Measurements from ENCODE around the gene CLPTM1.
"Not testable (repeated sequence)": the region's sequence is repeated elsewhere in the genome, so short reads cannot be mapped to it uniquely, and the experiment has no call there.

The CLPTM1 gene

DNA sequence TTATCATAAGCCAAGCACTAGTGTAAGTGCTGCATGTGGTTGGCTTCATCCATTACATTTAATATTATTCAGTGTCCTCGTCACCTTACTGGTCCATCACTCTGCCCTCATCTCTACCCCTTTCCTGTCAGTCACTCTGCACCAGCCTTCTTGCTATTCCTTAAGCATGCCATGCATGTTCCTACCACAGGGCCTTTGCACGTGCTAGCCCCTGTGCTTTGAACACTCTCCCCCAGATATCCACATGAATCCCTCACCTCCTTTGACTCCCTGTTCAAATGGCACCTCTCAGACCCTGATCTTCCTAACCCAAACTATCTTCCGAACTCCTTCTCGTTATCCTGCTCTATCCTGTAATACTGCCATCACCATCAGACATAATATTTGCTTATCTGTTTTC is 42.8 kb downstream of the CLPTM1 start:
- Histone ChIP-seq H3K27ac (ENCODE audit: low read depth, low read length) (no peak overlapping the region), H3K4me1 (ENCODE audit: control insufficient read depth, insufficient read depth, low read length, unreplicated experiment) (no peaks in the 10 kb centered on the region), H3K27me3 (ENCODE audit: insufficient read depth, low read length) (no peaks in the 10 kb centered on the region)

GRCh38 chr19:44999131-44999925 is 44.1 kb downstream of the CLPTM1 start:
- not testable (repeated sequence) for H3K27me3 ChIP-seq (ENCODE audit: insufficient read depth, low read length); H3K36me3 ChIP-seq (ENCODE audit: insufficient read depth, low read length); H3K27ac ChIP-seq (ENCODE audit: low read depth, low read length); H3K4me3 ChIP-seq (ENCODE audit: low read depth, low read length); H2AFZ ChIP-seq (ENCODE audit: low read length, unreplicated experiment); H3K79me2 ChIP-seq (ENCODE audit: control insufficient read depth, insufficient read depth, low read length, unreplicated experiment); H3K4me1 ChIP-seq (ENCODE audit: control insufficient read depth, insufficient read depth, low read length, unreplicated experiment)

More for the DNA sequence above, 42.8 kb downstream of the CLPTM1 start:
- H2AFZ ChIP-seq (ENCODE audit: low read length, unreplicated experiment), result no peak overlapping the region
- no peak overlapping the region for H3K4me3 ChIP-seq (ENCODE audit: low read depth, low read length)
- no peaks in the 10 kb centered on the region for H3K36me3 ChIP-seq (ENCODE audit: insufficient read depth, low read length)
- peaks cover 7% of the 10 kb centered on the region for H3K79me2 ChIP-seq (ENCODE audit: control insufficient read depth, insufficient read depth, low read length, unreplicated experiment)

GRCh38 chr19:45000665-45001064 is 45.5 kb downstream of the CLPTM1 start:
- H2AFZ ChIP-seq (ENCODE audit: low read length, unreplicated experiment), result peak overlapping the region; percentile 91
- H3K4me3 ChIP-seq (ENCODE audit: low read depth, low read length), result peak overlapping the region; percentile 56; the same call in 1 of the 2 replicates
- H3K27ac ChIP-seq (ENCODE audit: low read depth, low read length), result not testable (repeated sequence)

DNA sequence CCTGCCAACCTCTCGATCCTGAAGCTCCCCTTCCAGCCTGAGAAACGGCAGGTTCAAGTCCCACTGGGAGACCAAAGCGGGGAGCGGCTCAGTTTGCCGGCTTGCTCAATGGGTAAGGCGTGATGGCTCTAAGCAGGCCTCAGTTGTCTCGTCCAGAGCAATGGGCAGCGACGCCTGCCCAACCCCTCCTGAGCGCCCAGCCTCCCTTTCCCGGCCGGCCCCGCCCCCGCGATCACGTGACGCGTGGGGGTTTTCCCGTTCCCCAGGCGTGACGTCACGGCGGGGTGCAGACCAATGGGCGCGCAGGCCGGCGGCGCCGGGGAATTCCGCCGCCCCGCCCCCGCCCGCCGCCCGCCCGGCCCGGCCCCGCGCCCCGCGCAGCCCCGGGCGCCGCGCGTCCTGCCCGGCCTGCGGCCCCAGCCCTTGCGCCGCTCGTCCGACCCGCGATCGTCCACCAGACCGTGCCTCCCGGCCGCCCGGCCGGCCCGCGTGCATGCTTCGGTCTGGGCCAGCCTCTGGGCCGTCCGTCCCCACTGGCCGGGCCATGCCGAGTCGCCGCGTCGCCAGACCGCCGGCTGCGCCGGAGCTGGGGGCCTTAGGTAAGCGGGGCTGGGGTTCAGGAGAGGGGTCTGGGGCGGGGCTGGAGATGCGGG is 46.0 kb downstream of the CLPTM1 start, which contains the start of gene RELB:
Gene RELB (plus strand): TSS at position 378 of the 653 bp plus-strand sequence. CDS start 116 bp downstream, at position 494.
- no peaks in the 10 kb centered on the region for H3K27me3 ChIP-seq (ENCODE audit: insufficient read depth, low read length)
- peak within 1 kb of the TSS; percentile 82 for H3K4me3 ChIP-seq (ENCODE audit: low read depth, low read length)
- no peaks in the 10 kb centered on the region for H3K36me3 ChIP-seq (ENCODE audit: insufficient read depth, low read length)
- H3K79me2 ChIP-seq (ENCODE audit: control insufficient read depth, insufficient read depth, low read length, unreplicated experiment), result peaks cover 7% of the 10 kb centered on the region
- no peaks in the 10 kb centered on the region for H3K4me1 ChIP-seq (ENCODE audit: control insufficient read depth, insufficient read depth, low read length, unreplicated experiment)
- peak within 1 kb of the TSS; percentile 91 for H2AFZ ChIP-seq (ENCODE audit: low read length, unreplicated experiment)
- H3K27ac ChIP-seq (ENCODE audit: low read depth, low read length), result peak within 1 kb of the TSS; percentile 93

More at GRCh38 chr19:45000665-45001064, 45.5 kb downstream of the CLPTM1 start:
- not testable (repeated sequence) for H3K36me3 ChIP-seq (ENCODE audit: insufficient read depth, low read length); H3K79me2 ChIP-seq (ENCODE audit: control insufficient read depth, insufficient read depth, low read length, unreplicated experiment); H3K4me1 ChIP-seq (ENCODE audit: control insufficient read depth, insufficient read depth, low read length, unreplicated experiment); H3K27me3 ChIP-seq (ENCODE audit: insufficient read depth, low read length)

DNA sequence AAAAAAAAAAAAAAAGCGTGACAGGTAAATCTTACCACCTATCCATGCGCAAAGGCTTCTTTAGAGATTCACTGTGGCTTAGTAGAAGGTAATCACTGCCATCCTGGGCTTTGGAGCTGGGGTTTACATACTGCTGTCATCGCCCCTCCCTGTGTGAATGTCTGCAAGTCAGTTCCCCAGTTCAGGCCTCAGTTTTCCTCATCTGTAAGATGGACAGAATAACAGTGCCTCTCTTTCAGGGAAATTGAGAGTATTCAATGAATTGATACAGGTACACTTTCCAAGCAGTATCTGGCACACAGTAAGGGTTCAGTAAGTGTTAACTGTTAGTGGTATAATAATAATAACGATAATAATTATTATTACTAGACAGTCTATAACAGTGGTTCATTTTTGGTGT is 48.3 kb downstream of the CLPTM1 start:
- no peaks in the 10 kb centered on the region for H3K36me3 ChIP-seq (ENCODE audit: insufficient read depth, low read length)
- H3K4me3 ChIP-seq (ENCODE audit: low read depth, low read length), result no peak overlapping the region
- H3K4me1 ChIP-seq (ENCODE audit: control insufficient read depth, insufficient read depth, low read length, unreplicated experiment), result no peaks in the 10 kb centered on the region
- no peak overlapping the region for H3K27ac ChIP-seq (ENCODE audit: low read depth, low read length)
- H3K79me2 ChIP-seq (ENCODE audit: control insufficient read depth, insufficient read depth, low read length, unreplicated experiment), result peaks cover 7% of the 10 kb centered on the region
- no peak overlapping the region for H2AFZ ChIP-seq (ENCODE audit: low read length, unreplicated experiment)
- H3K27me3 ChIP-seq (ENCODE audit: insufficient read depth, low read length), result no peaks in the 10 kb centered on the region

DNA sequence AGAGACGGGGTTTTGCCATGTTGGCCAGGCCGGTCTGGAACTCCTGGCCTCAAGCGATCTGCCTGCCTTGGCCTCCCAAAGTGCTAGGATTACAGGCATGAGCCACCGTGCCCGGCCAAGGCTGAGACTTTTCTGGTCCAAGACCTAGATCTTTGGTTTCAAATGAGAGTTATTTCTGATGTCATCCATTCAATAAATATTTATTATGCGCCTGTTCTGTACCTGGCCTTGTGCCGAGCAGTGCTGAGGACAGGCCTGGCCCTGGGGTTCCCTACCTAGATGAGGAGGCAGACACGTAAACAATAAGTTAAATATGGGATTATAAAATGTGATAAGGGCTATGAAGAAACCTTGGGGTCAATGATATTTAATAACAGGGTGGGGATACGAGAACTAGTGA is 50.6 kb downstream of the CLPTM1 start:
- no peaks in the 10 kb centered on the region for H3K27me3 ChIP-seq (ENCODE audit: insufficient read depth, low read length)
- H2AFZ ChIP-seq (ENCODE audit: low read length, unreplicated experiment), result no peak overlapping the region
- H3K27ac ChIP-seq (ENCODE audit: low read depth, low read length), result no peak overlapping the region
- peaks cover 7% of the 10 kb centered on the region for H3K79me2 ChIP-seq (ENCODE audit: control insufficient read depth, insufficient read depth, low read length, unreplicated experiment)
- H3K36me3 ChIP-seq (ENCODE audit: insufficient read depth, low read length), result no peaks in the 10 kb centered on the region
- no peak overlapping the region for H3K4me3 ChIP-seq (ENCODE audit: low read depth, low read length)
- no peaks in the 10 kb centered on the region for H3K4me1 ChIP-seq (ENCODE audit: control insufficient read depth, insufficient read depth, low read length, unreplicated experiment)

DNA sequence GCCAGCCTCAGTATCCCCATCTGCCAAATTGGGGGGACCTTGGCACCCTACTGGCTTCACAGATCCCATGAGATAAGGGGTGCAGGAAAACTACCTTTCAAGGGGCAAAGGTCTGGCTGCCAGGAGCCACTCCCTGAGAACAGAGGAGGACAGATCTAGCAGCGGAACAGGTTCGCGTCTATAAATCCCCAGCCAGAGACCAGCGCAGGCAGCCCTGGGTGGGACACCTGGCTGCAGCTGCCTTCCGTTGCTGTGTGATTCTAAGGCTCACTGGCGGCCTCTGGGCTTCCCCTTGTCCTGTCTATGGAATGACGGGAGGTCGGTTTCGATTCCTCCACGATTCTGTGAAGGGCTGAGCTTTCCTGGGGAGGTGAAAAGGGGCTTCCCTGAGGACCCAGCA is 53.4 kb downstream of the CLPTM1 start:
- Histone ChIP-seq H3K4me3 (ENCODE audit: low read depth, low read length) (no peak overlapping the region), H3K79me2 (ENCODE audit: control insufficient read depth, insufficient read depth, low read length, unreplicated experiment) (no peaks in the 10 kb centered on the region), H3K27ac (ENCODE audit: low read depth, low read length) (no peak overlapping the region), H2AFZ (ENCODE audit: low read length, unreplicated experiment) (no peak overlapping the region), H3K4me1 (ENCODE audit: control insufficient read depth, insufficient read depth, low read length, unreplicated experiment) (no peaks in the 10 kb centered on the region), H3K27me3 (ENCODE audit: insufficient read depth, low read length) (no peaks in the 10 kb centered on the region), H3K36me3 (ENCODE audit: insufficient read depth, low read length) (no peaks in the 10 kb centered on the region)

- H2AFZ ChIP-seq (ENCODE audit: low read length, unreplicated experiment), result no peak overlapping the region
- H3K79me2 ChIP-seq (ENCODE audit: control insufficient read depth, insufficient read depth, low read length, unreplicated experiment), result no peaks in the 10 kb centered on the region
- no peak overlapping the region for H3K4me3 ChIP-seq (ENCODE audit: low read depth, low read length)
- no peaks in the 10 kb centered on the region for H3K27me3 ChIP-seq (ENCODE audit: insufficient read depth, low read length)
- H3K36me3 ChIP-seq (ENCODE audit: insufficient read depth, low read length), result no peaks in the 10 kb centered on the region
- H3K27ac ChIP-seq (ENCODE audit: low read depth, low read length), result no peak overlapping the region
- H3K4me1 ChIP-seq (ENCODE audit: control insufficient read depth, insufficient read depth, low read length, unreplicated experiment), result no peaks in the 10 kb centered on the region
Observed at GRCh38 chr19:45009625-45010255, 54.6 kb downstream of the CLPTM1 start.

- Histone ChIP-seq H2AFZ (ENCODE audit: low read length, unreplicated experiment) (no peak overlapping the region), H3K36me3 (ENCODE audit: insufficient read depth, low read length) (no peaks in the 10 kb centered on the region), H3K4me3 (ENCODE audit: low read depth, low read length) (no peak overlapping the region), H3K79me2 (ENCODE audit: control insufficient read depth, insufficient read depth, low read length, unreplicated experiment) (no peaks in the 10 kb centered on the region), H3K27ac (ENCODE audit: low read depth, low read length) (no peak overlapping the region), H3K27me3 (ENCODE audit: insufficient read depth, low read length) (no peaks in the 10 kb centered on the region), H3K4me1 (ENCODE audit: control insufficient read depth, insufficient read depth, low read length, unreplicated experiment) (no peaks in the 10 kb centered on the region)
Observed at GRCh38 chr19:45010306-45010705, 55.1 kb downstream of the CLPTM1 start.

DNA sequence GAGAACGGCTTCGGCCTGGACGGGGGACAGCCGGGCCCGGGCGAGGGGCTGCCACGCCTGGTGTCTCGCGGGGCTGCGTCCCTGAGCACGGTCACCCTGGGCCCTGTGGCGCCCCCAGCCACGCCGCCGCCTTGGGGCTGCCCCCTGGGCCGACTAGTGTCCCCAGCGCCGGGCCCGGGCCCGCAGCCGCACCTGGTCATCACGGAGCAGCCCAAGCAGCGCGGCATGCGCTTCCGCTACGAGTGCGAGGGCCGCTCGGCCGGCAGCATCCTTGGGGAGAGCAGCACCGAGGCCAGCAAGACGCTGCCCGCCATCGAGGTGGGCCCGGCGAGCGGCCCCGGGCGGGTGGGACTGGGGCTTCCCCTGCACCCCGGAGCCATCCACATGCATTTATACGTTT is 56.8 kb downstream of the CLPTM1 start:
- no peak overlapping the region for H3K4me3 ChIP-seq (ENCODE audit: low read depth, low read length)
- H3K36me3 ChIP-seq (ENCODE audit: insufficient read depth, low read length), result no peaks in the 10 kb centered on the region
- no peak overlapping the region for H3K27ac ChIP-seq (ENCODE audit: low read depth, low read length)
- no peaks in the 10 kb centered on the region for H3K79me2 ChIP-seq (ENCODE audit: control insufficient read depth, insufficient read depth, low read length, unreplicated experiment)
- no peaks in the 10 kb centered on the region for H3K27me3 ChIP-seq (ENCODE audit: insufficient read depth, low read length)
- H2AFZ ChIP-seq (ENCODE audit: low read length, unreplicated experiment), result no peak overlapping the region
- no peaks in the 10 kb centered on the region for H3K4me1 ChIP-seq (ENCODE audit: control insufficient read depth, insufficient read depth, low read length, unreplicated experiment)
